Fibroblast of lung (primary cell): ENCODE results near the gene SH3YL1.

Experiments
- CTCF ChIP-seq, 2 donors: IDR thresholded peaks in 1 of 2; conservative IDR thresholded peaks in 1 of 2; 1 replicate in 1 of 2; 2 replicates in 1 of 2; pipeline ENCODE4 v1.5.1; 2011 to 2012; ENCODE audit warnings: low read length in 2 of 2, control low read depth in 1 of 2, inconsistent platforms in 1 of 2, low read depth in 1 of 2, mild to moderate bottlenecking in 1 of 2
- EZH2 ChIP-seq: IDR thresholded peaks from 2 replicates; pipeline ENCODE4 v1.5.1; 2012; ENCODE audit warnings: low read length, control low read depth, mild to moderate bottlenecking; ENCODE audit errors: missing control alignments

- no peak for TF ChIP-seq CTCF (conservative IDR thresholded peaks at IDR 0.05 in 1 of 2, IDR thresholded peaks at IDR 0.05 in 1 of 2; ENCODE audit: low read depth in 1 of 2, low read length in 2 of 2)
- TF ChIP-seq EZH2: no peak
Observed at GRCh38 chr2:199041-199966, 64.5 kb downstream of the SH3YL1 start.
